ENCODE results near the gene LONP1.

DNA sequence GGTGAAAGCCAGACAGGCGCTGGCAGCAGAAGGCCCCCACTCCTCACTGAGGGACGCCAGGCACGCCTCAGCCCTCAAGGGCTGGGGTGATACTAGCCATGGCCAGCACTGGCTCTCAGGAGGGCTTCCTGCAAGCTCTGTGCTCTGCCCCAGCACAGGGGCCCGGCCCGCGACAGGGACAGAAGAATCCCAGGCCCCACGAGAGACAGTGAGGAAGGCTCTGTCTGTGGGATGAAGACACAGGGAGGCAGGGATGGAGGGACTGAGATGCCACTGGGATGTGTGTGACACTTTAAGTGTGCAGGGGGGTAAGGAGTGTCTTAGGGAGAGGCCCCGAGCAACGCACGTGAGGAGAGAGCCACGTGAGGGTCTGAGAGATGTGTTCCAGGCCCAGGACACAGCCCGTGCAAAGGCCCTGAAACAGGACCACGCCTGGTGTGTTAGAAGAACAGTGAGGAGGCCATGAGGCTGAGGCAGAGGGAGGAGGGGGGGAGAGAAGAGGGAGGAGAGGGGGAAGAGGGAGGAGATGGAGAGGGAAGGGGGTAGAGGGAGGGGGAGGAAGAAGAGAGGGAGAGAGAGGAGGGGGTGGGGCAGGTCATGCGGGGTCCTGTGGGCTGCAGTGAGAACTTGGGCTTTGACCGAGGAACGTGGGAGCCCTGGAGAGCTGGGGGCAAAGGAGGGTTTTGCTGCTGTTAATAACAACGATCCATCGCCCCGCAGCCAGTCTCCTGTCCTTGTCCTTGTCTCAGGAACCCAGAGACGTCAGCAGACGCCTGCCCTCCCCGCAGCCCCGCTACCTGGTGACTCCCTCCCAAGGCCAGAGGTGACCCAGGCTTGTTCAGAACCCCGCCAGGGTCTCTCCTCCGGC, 22.7 kb downstream of the LONP1 start:
- no peak for TF ChIP-seq ZNF23 (tag by site-specific recombination; IDR thresholded peaks at IDR 0.05; ENCODE audit: borderline replicate concordance)
- TF ChIP-seq ZNF311 (tag by site-specific recombination; IDR thresholded peaks at IDR 0.05; ENCODE audit: borderline replicate concordance) = no peak
- TF ChIP-seq, protein P1, sequence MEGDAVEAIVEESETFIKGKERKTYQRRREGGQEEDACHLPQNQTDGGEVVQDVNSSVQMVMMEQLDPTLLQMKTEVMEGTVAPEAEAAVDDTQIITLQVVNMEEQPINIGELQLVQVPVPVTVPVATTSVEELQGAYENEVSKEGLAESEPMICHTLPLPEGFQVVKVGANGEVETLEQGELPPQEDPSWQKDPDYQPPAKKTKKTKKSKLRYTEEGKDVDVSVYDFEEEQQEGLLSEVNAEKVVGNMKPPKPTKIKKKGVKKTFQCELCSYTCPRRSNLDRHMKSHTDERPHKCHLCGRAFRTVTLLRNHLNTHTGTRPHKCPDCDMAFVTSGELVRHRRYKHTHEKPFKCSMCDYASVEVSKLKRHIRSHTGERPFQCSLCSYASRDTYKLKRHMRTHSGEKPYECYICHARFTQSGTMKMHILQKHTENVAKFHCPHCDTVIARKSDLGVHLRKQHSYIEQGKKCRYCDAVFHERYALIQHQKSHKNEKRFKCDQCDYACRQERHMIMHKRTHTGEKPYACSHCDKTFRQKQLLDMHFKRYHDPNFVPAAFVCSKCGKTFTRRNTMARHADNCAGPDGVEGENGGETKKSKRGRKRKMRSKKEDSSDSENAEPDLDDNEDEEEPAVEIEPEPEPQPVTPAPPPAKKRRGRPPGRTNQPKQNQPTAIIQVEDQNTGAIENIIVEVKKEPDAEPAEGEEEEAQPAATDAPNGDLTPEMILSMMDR (tag by site-specific recombination; IDR thresholded peaks at IDR 0.05) = no peak
- no peak for TF ChIP-seq ZNF341 (tag by site-specific recombination; IDR thresholded peaks at IDR 0.05; ENCODE audit: low read depth)
- TF ChIP-seq ZNF626 (tag by site-specific recombination; IDR thresholded peaks at IDR 0.05) = no peak
- no peak for TF ChIP-seq ZNF138 (tag by site-specific recombination; IDR thresholded peaks at IDR 0.05; ENCODE audit: borderline replicate concordance)
